DND-41 (cell line): ENCODE results near the gene RELCH.

Experiments
- EZH2 ChIP-seq: IDR thresholded peaks from 3 replicates; pipeline ENCODE4 v1.6.1; 2012; ENCODE audit warnings: borderline replicate concordance, low read depth, mild to moderate bottlenecking, moderate library complexity, low read length, inconsistent platforms; ENCODE audit not compliant: severe bottlenecking
- TF ChIP-seq, protein P1 (sequence below): IDR thresholded peaks from 2 replicates; pipeline ENCODE4 v1.5.1; 2012; ENCODE audit warnings: borderline replicate concordance, low read length, moderate library complexity, mild to moderate bottlenecking; ENCODE audit not compliant: poor library complexity, severe bottlenecking; ENCODE audit errors: extremely low read depth

- TF ChIP-seq, protein P1, sequence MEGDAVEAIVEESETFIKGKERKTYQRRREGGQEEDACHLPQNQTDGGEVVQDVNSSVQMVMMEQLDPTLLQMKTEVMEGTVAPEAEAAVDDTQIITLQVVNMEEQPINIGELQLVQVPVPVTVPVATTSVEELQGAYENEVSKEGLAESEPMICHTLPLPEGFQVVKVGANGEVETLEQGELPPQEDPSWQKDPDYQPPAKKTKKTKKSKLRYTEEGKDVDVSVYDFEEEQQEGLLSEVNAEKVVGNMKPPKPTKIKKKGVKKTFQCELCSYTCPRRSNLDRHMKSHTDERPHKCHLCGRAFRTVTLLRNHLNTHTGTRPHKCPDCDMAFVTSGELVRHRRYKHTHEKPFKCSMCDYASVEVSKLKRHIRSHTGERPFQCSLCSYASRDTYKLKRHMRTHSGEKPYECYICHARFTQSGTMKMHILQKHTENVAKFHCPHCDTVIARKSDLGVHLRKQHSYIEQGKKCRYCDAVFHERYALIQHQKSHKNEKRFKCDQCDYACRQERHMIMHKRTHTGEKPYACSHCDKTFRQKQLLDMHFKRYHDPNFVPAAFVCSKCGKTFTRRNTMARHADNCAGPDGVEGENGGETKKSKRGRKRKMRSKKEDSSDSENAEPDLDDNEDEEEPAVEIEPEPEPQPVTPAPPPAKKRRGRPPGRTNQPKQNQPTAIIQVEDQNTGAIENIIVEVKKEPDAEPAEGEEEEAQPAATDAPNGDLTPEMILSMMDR, result no peak
- TF ChIP-seq EZH2, result no peak
These were observed 101.6 kb downstream of the RELCH start for GRCh38 chr18:62288665-62289008.
